ENCODE results near the gene ITGA7.

DNA sequence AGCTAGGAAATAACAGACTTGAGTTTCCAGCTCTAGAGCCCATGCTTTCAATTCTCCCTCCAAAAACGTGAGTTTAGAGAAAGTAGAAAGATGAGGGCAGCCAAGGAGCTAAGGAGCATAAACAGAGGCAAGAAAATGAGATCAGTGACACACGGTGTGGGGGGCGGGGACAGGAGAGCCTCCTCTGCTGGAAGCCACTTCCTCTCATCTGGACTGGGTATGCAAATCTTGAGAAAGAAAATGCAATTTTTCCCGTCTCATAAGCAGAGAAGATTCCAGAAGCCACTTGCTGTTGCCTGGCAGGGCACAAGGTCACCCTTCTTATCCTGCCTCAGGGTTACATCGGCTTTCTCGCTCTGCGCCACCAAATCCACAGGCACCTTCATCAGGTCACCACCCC, 65.0 kb downstream of the ITGA7 start:
- TF ChIP-seq, protein P1, sequence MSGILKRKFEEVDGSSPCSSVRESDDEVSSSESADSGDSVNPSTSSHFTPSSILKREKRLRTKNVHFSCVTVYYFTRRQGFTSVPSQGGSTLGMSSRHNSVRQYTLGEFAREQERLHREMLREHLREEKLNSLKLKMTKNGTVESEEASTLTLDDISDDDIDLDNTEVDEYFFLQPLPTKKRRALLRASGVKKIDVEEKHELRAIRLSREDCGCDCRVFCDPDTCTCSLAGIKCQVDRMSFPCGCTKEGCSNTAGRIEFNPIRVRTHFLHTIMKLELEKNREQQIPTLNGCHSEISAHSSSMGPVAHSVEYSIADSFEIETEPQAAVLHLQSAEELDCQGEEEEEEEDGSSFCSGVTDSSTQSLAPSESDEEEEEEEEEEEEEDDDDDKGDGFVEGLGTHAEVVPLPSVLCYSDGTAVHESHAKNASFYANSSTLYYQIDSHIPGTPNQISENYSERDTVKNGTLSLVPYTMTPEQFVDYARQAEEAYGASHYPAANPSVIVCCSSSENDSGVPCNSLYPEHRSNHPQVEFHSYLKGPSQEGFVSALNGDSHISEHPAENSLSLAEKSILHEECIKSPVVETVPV (CRISPR knock-in tag; IDR thresholded peaks at IDR 0.05) = no peak
- TF ChIP-seq, protein P2, sequence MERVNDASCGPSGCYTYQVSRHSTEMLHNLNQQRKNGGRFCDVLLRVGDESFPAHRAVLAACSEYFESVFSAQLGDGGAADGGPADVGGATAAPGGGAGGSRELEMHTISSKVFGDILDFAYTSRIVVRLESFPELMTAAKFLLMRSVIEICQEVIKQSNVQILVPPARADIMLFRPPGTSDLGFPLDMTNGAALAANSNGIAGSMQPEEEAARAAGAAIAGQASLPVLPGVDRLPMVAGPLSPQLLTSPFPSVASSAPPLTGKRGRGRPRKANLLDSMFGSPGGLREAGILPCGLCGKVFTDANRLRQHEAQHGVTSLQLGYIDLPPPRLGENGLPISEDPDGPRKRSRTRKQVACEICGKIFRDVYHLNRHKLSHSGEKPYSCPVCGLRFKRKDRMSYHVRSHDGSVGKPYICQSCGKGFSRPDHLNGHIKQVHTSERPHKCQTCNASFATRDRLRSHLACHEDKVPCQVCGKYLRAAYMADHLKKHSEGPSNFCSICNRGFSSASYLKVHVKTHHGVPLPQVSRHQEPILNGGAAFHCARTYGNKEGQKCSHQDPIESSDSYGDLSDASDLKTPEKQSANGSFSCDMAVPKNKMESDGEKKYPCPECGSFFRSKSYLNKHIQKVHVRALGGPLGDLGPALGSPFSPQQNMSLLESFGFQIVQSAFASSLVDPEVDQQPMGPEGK (CRISPR knock-in tag; IDR thresholded peaks at IDR 0.05; ENCODE audit: borderline replicate concordance) = no peak
- TF ChIP-seq, protein P3, sequence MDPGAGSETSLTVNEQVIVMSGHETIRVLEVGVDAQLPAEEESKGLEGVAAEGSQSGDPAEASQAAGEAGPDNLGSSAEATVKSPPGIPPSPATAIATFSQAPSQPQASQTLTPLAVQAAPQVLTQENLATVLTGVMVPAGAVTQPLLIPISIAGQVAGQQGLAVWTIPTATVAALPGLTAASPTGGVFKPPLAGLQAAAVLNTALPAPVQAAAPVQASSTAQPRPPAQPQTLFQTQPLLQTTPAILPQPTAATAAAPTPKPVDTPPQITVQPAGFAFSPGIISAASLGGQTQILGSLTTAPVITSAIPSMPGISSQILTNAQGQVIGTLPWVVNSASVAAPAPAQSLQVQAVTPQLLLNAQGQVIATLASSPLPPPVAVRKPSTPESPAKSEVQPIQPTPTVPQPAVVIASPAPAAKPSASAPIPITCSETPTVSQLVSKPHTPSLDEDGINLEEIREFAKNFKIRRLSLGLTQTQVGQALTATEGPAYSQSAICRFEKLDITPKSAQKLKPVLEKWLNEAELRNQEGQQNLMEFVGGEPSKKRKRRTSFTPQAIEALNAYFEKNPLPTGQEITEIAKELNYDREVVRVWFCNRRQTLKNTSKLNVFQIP (CRISPR knock-in tag; IDR thresholded peaks at IDR 0.05; ENCODE audit: borderline replicate concordance, low read depth) = no peak
- no peak for TF ChIP-seq ISL1 (CRISPR knock-in tag; IDR thresholded peaks at IDR 0.05)
- TF ChIP-seq, protein P4, sequence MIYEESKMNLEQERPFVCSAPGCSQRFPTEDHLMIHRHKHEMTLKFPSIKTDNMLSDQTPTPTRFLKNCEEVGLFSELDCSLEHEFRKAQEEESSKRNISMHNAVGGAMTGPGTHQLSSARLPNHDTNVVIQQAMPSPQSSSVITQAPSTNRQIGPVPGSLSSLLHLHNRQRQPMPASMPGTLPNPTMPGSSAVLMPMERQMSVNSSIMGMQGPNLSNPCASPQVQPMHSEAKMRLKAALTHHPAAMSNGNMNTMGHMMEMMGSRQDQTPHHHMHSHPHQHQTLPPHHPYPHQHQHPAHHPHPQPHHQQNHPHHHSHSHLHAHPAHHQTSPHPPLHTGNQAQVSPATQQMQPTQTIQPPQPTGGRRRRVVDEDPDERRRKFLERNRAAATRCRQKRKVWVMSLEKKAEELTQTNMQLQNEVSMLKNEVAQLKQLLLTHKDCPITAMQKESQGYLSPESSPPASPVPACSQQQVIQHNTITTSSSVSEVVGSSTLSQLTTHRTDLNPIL (CRISPR knock-in tag; IDR thresholded peaks at IDR 0.05; ENCODE audit: low read depth) = no peak
- no peak for TF ChIP-seq ESRRG (CRISPR knock-in tag; IDR thresholded peaks at IDR 0.05)
- no peak for TF ChIP-seq ZNF70 (CRISPR knock-in tag; IDR thresholded peaks at IDR 0.05)
- TF ChIP-seq ZFP30 (CRISPR knock-in tag; IDR thresholded peaks at IDR 0.05) = no peak
- TF ChIP-seq TOX (CRISPR knock-in tag; IDR thresholded peaks at IDR 0.05; ENCODE audit: borderline replicate concordance) = no peak

Data from SK-N-SH treated with all-trans-retinoic acid at 6 μM for 48 hours (cell line).